Measurements from ENCODE around the gene PHB1.
"Not testable (repeated sequence)": the region's sequence is repeated elsewhere in the genome, so short reads cannot be mapped to it uniquely, and the experiment has no call there.

The PHB1 gene

DNA sequence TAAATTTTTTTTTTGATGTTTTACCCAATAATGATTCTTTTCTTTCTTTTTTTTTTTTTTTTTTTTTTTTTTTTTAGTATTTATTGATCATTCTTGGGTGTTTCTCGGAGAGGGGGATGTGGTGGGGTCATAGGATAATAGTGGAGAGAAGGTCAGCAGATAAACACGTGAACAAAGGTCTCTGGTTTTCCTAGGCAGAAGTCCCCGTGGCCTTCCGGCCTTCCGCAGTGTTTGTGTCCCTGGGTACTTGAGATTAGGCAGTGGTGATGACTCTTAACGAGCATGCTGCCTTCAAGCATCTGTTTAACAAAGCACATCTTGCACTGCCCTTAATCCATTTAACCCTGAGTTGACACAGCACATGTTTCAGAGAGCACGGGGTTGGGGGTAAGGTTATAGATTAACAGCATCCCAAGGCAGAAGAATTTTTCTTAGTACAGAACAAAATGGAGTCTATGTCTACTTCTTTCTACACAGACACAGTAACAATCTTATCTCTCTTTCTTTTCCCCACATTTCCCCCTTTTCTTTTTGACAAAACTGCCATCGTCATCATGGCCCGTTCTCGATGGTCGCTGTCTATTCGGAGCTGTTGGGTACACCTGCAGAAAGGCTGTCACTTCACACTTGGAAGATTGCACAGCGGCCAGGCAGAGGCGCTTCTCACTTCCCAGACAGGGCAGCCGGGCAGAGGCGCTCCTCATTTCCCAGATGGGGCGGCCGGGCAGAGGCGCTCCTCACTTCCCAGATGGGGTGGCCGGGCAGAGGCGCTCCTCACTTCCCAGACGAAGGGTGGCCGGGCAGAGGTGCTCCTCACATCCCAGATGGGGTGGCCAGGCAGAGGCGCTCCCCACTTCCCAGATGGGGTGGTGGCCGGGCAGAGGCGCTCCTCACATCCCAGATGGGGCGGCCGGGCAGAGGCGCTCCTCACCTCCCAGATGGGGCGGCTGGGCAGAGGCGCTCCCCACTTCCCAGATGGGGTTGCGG is 4.4 kb upstream of the PHB1 start:
- not testable (repeated sequence) for H3K27me3 ChIP-seq (ENCODE audit: control insufficient read depth, insufficient read depth, low read length); H3K36me3 ChIP-seq (ENCODE audit: control insufficient read depth, insufficient read depth, low read length); H3K4me3 ChIP-seq (ENCODE audit: low read depth, low read length); H3K9me3 ChIP-seq (ENCODE audit: control insufficient read depth, insufficient read depth, low read length); H3K4me1 ChIP-seq (ENCODE audit: control insufficient read depth, insufficient read depth, low read length); H3K9ac ChIP-seq (ENCODE audit: low read depth, low read length)

DNA sequence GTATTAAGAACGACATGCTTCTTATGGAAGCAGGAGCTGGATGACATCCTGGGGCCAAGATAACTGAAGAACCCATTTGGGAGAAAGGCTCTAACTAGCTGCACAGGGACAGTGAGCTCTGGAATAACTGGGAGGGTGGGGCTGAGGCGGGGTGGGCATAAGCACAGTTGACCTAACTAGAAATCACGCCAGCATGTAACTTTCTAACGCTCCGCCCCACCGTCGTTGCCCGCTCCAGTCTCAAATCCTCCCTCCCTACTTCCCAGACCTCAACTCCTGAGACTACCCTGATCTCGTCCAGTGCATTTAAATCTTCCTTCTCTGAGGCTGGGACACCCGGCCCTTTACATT is 436 bp downstream of the PHB1 start:
- Histone ChIP-seq H3K27me3 (ENCODE audit: control insufficient read depth, insufficient read depth, low read length) (no peaks in the 10 kb centered on the region), H3K9me3 (ENCODE audit: control insufficient read depth, insufficient read depth, low read length) (no peaks in the 10 kb centered on the region), H3K4me1 (ENCODE audit: control insufficient read depth, insufficient read depth, low read length) (peaks cover 2% of the 10 kb centered on the region), H3K36me3 (ENCODE audit: control insufficient read depth, insufficient read depth, low read length) (peaks cover 22% of the 10 kb centered on the region), H3K4me3 (ENCODE audit: low read depth, low read length) (peak overlapping the region; percentile 99), H3K9ac (ENCODE audit: low read depth, low read length) (peak overlapping the region; percentile 74)

DNA sequence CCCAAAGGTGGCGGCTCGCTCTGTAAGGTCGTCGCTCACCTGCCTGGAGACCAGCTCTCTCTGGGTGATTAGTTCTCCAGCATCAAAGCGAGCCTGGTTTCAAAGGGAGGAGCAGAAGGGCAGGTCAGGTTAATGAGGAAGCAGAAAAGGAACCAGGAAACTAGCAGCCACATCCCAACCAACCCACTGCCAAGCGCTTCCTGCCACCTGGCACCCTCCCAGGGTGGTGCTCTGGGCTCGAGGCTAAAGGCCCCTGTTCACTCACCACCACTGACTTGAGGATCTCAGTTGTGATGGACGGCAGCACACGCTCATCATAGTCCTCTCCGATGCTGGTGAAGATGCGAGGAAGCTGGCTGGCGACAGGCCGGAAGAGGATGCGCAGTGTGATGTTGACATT is 5.6 kb downstream of the PHB1 start:
- Histone ChIP-seq H3K4me1 (ENCODE audit: control insufficient read depth, insufficient read depth, low read length) (peaks cover 2% of the 10 kb centered on the region), H3K9me3 (ENCODE audit: control insufficient read depth, insufficient read depth, low read length) (no peaks in the 10 kb centered on the region), H3K27me3 (ENCODE audit: control insufficient read depth, insufficient read depth, low read length) (no peaks in the 10 kb centered on the region), H3K9ac (ENCODE audit: low read depth, low read length) (no peak overlapping the region), H3K4me3 (ENCODE audit: low read depth, low read length) (no peak overlapping the region), H3K36me3 (ENCODE audit: control insufficient read depth, insufficient read depth, low read length) (peaks cover 56% of the 10 kb centered on the region)

DNA sequence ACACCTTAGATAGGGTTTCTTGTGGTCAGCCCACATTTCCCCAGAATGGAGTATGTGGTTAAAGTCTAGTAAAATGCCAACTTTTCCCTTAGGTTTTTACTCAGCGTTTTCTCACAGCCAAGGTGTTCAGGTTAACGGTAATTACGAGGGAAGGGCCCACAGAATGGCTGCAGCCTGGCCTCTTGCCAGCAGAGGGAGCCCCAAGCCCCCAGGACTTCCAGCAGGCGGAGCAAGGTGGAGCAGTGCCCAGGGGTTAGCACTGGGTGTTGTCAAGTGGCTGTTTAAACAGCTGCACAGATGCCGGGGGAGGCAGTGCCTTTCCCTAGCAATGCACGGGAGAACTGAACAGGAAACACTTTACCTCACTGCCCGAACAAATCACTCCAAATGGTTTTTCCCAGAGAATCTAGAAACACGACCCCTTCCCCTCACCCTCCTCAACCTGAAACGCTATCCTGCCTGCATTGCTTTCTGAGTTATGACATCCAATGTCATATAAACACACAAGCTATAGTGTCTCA is 6.6 kb downstream of the PHB1 start:
- Histone ChIP-seq H3K4me1 (ENCODE audit: control insufficient read depth, insufficient read depth, low read length) (no peaks in the 10 kb centered on the region), H3K27me3 (ENCODE audit: control insufficient read depth, insufficient read depth, low read length) (no peaks in the 10 kb centered on the region), H3K9me3 (ENCODE audit: control insufficient read depth, insufficient read depth, low read length) (no peaks in the 10 kb centered on the region), H3K36me3 (ENCODE audit: control insufficient read depth, insufficient read depth, low read length) (peaks cover 65% of the 10 kb centered on the region), H3K4me3 (ENCODE audit: low read depth, low read length) (no peak overlapping the region), H3K9ac (ENCODE audit: low read depth, low read length) (no peak overlapping the region)

DNA sequence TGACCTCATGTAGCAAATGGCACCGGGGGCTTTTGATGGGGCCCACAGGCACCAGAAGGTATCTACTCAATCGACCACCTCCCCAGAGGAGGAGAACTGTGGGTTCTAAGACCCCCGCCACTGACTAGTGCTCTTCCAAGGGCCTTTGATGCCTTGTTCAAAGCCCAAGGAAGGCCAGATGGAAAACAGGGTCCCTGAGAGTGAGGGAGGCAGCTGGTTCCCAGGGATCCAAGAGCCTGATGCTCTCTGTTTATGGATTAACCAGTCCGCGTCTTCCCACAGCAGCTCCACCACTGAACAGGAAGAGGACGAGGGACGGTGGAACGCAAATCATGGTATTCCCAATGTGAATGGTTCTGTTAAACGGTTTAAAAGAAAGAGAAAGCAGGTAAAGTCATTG is 7.6 kb downstream of the PHB1 start:
- Histone ChIP-seq H3K27me3 (ENCODE audit: control insufficient read depth, insufficient read depth, low read length) (no peaks in the 10 kb centered on the region), H3K9ac (ENCODE audit: low read depth, low read length) (no peak overlapping the region), H3K4me3 (ENCODE audit: low read depth, low read length) (no peak overlapping the region), H3K36me3 (ENCODE audit: control insufficient read depth, insufficient read depth, low read length) (peaks cover 67% of the 10 kb centered on the region), H3K4me1 (ENCODE audit: control insufficient read depth, insufficient read depth, low read length) (no peaks in the 10 kb centered on the region), H3K9me3 (ENCODE audit: control insufficient read depth, insufficient read depth, low read length) (no peaks in the 10 kb centered on the region)

DNA sequence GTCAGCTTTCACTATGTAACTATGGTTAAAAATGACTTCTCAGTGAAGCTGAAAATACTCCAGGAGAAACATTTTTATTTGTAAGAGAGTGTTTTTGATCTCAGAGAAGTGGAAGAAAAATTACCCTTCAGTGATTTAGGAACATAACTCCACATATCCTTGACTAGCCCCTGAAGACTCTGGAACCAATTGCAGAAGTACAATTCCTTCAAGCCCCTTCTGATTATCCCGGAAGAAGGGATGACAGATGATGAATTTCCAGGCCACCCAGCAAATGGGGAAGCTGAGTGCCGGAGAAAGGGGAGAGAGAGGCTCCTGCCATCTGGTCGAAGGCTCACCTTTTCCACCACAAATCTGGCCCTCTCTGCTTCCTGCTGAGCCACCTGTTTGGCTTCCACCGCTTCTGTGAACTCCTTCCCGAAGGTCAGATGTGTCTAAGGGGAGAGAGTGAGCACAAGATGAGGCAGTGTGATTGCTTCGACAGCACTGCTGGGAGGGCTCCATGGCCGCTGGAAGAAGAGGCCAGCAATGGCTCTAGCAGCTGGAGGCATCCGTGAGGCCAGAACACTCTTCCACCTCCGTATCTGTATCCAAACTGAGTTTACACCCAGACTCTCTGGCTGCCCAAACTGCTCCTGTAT is 8.1 kb downstream of the PHB1 start:
- no peaks in the 10 kb centered on the region for H3K9me3 ChIP-seq (ENCODE audit: control insufficient read depth, insufficient read depth, low read length)
- no peak overlapping the region for H3K4me3 ChIP-seq (ENCODE audit: low read depth, low read length)
- no peaks in the 10 kb centered on the region for H3K27me3 ChIP-seq (ENCODE audit: control insufficient read depth, insufficient read depth, low read length)
- no peak overlapping the region for H3K9ac ChIP-seq (ENCODE audit: low read depth, low read length)
- no peaks in the 10 kb centered on the region for H3K4me1 ChIP-seq (ENCODE audit: control insufficient read depth, insufficient read depth, low read length)
- H3K36me3 ChIP-seq (ENCODE audit: control insufficient read depth, insufficient read depth, low read length): peaks cover 66% of the 10 kb centered on the region

DNA sequence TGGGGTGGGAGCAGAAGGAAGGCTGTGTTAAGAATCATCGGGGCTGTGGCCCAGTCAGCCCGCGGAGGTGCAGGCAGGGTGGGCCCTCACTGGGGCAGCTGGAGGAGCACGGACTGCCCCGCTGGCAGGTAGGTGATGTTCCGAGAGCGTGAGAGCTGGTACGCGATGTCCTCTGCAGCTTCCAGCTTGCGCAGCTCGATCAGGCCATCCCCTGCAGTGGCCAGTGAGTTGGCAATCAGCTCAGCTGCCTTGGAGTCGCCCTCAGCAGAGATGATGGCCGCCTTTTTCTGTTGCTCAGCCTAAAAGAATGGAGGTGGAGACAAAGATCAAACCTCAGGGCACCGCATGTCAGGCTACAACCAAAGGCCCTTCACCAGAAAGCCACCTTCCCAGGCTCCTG is 9.8 kb downstream of the PHB1 start:
- H3K27me3 ChIP-seq (ENCODE audit: control insufficient read depth, insufficient read depth, low read length): no peaks in the 10 kb centered on the region
- H3K4me3 ChIP-seq (ENCODE audit: low read depth, low read length): no peak overlapping the region
- no peaks in the 10 kb centered on the region for H3K9me3 ChIP-seq (ENCODE audit: control insufficient read depth, insufficient read depth, low read length)
- no peaks in the 10 kb centered on the region for H3K4me1 ChIP-seq (ENCODE audit: control insufficient read depth, insufficient read depth, low read length)
- H3K9ac ChIP-seq (ENCODE audit: low read depth, low read length): no peak overlapping the region
- H3K36me3 ChIP-seq (ENCODE audit: control insufficient read depth, insufficient read depth, low read length): peaks cover 60% of the 10 kb centered on the region

DNA sequence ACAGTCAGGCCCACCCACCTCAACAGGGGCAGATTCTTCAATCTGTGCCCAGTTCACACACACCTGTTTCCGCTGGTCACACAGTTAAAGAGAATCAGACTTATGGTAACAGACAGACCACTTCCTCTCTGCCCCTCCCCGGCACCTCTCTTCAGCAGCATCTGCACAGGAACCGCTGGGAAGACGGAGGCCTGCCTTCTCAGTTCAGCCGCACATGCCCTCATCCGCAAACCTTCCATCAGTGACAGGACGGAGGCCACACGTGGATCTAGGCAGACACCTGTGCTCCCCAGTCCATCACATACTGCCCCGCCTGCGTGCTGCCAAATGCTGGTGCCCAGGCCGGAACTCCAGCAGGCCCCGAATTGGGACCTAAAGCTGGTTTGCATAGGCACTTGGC is 10.3 kb downstream of the PHB1 start:
- Histone ChIP-seq H3K9ac (ENCODE audit: low read depth, low read length) (no peak overlapping the region), H3K9me3 (ENCODE audit: control insufficient read depth, insufficient read depth, low read length) (no peaks in the 10 kb centered on the region), H3K4me1 (ENCODE audit: control insufficient read depth, insufficient read depth, low read length) (no peaks in the 10 kb centered on the region), H3K4me3 (ENCODE audit: low read depth, low read length) (no peak overlapping the region), H3K36me3 (ENCODE audit: control insufficient read depth, insufficient read depth, low read length) (peaks cover 58% of the 10 kb centered on the region), H3K27me3 (ENCODE audit: control insufficient read depth, insufficient read depth, low read length) (no peaks in the 10 kb centered on the region)

DNA sequence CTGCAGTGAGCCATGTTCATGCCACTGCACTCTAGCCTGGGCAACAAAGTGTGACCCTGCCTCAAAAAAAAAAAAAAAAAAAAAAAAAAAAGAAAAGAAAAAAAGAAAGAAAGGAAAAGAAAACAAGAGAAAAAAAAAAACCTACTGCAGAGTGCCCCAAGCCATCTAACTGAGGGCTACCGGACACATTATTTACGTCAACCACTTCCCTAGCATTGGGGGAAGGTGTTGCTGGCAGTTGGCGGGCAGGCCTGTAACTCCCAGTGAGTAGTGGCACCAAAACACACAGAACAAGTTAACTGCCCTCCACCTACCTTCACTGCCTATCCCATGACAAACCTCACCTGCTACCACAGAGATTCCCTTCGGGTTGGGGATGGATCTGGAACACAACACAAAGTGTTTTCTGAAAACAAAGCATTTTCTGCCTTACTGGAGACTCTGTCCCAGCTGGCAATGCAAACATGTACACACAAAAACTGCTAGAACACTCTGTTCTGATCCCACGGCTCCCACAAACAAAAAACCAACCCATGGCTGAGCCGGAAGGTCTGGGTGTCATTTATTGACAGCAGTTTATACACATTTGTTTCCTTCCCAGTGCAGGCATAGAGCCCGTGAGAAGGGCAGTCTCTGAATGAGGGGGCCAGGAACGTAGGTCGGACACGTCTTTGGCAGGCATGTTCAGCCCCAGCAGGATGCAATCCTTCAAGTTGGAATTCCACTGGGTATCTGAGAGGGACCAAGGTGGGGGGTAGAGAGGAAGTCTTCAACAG is 11.0 kb downstream of the PHB1 start:
- H3K36me3 ChIP-seq (ENCODE audit: control insufficient read depth, insufficient read depth, low read length): peaks cover 55% of the 10 kb centered on the region
- no peak overlapping the region for H3K4me3 ChIP-seq (ENCODE audit: low read depth, low read length)
- H3K27me3 ChIP-seq (ENCODE audit: control insufficient read depth, insufficient read depth, low read length): no peaks in the 10 kb centered on the region
- no peaks in the 10 kb centered on the region for H3K9me3 ChIP-seq (ENCODE audit: control insufficient read depth, insufficient read depth, low read length)
- H3K9ac ChIP-seq (ENCODE audit: low read depth, low read length): no peak overlapping the region
- H3K4me1 ChIP-seq (ENCODE audit: control insufficient read depth, insufficient read depth, low read length): no peaks in the 10 kb centered on the region

DNA sequence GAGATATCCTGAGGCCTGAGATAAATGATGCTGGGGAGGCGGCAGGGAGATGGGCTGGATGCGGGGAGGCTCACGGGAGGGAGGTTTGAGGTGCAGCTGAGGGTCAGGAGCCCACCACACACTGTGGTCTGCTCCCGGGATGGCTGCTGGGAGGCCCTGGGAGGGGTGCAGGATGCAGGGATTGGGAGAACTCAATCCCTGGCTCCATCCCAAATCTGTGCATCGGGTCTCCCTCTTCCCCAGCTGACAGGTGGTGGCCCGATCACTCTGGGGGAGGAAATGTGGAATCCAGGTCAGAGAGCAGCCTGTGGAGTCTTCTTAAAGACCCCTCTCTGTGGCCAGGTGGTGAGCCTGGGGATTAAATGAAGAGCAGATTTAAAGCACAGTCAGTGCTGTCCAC is 12.0 kb downstream of the PHB1 start:
- Histone ChIP-seq H3K4me3 (ENCODE audit: low read depth, low read length) (no peak overlapping the region), H3K9me3 (ENCODE audit: control insufficient read depth, insufficient read depth, low read length) (no peaks in the 10 kb centered on the region), H3K36me3 (ENCODE audit: control insufficient read depth, insufficient read depth, low read length) (peaks cover 54% of the 10 kb centered on the region), H3K27me3 (ENCODE audit: control insufficient read depth, insufficient read depth, low read length) (no peaks in the 10 kb centered on the region), H3K4me1 (ENCODE audit: control insufficient read depth, insufficient read depth, low read length) (no peaks in the 10 kb centered on the region), H3K9ac (ENCODE audit: low read depth, low read length) (no peak overlapping the region)

DNA sequence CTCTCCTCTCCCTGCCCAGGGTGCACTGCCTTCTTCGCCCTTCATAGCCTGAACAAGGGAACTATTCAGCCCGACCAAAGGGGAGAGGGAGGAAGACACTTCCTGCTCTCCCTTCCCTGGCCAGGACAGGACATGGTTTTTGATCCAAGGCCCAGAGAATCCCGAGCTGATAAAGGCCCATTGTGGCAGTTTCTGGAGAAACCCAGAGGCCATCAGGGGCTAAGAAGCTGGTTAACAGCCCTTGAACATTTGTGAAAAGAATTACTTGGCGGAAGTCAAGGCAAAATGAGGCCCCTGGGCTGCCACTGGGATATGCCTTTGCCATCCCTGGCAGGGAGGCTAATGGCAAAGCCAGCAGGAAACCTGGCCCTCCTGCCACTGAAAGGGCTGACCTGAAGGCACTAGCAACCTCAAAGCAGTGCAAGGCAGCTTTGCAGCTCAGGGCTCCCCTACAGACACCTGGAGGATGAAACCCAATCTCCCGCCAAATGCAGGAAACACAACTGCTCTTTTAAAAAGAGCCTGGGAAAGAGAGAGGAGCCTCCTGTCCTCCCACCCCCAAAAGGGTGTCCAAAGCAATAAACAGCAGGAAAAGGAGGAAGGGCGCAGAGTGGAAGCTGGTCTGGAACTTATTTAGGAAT is 12.6 kb downstream of the PHB1 start:
- no peak overlapping the region for H3K4me3 ChIP-seq (ENCODE audit: low read depth, low read length)
- peaks cover 48% of the 10 kb centered on the region for H3K36me3 ChIP-seq (ENCODE audit: control insufficient read depth, insufficient read depth, low read length)
- H3K27me3 ChIP-seq (ENCODE audit: control insufficient read depth, insufficient read depth, low read length): no peaks in the 10 kb centered on the region
- H3K9me3 ChIP-seq (ENCODE audit: control insufficient read depth, insufficient read depth, low read length): no peaks in the 10 kb centered on the region
- no peaks in the 10 kb centered on the region for H3K4me1 ChIP-seq (ENCODE audit: control insufficient read depth, insufficient read depth, low read length)
- no peak overlapping the region for H3K9ac ChIP-seq (ENCODE audit: low read depth, low read length)
